Ovary (tissue), 3 donors: ENCODE results near the gene HTATSF1.

Experiments
- POLR2A ChIP-seq: fragments of 450-650 bp; IDR thresholded peaks from one replicate; pipeline ENCODE4 v1.6.1; 2017; ENCODE audit warnings: antibody characterized with exemption, mild to moderate bottlenecking, moderate library complexity
- TF ChIP-seq, protein P1 (sequence below), 3 donors: fragments of 450-650 bp in 2 of 3; fragments of 200-600 bp in 1 of 3; IDR thresholded peaks; one replicate each; pipeline versions ENCODE4 v1.5.1 to v1.8.0; 2016 to 2022; ENCODE audit warnings: antibody characterized with exemption in 3 of 3, mild to moderate bottlenecking in 1 of 3
- donor health status: DM: no; HTN: no; CAD: no.

- TF ChIP-seq, protein P1, sequence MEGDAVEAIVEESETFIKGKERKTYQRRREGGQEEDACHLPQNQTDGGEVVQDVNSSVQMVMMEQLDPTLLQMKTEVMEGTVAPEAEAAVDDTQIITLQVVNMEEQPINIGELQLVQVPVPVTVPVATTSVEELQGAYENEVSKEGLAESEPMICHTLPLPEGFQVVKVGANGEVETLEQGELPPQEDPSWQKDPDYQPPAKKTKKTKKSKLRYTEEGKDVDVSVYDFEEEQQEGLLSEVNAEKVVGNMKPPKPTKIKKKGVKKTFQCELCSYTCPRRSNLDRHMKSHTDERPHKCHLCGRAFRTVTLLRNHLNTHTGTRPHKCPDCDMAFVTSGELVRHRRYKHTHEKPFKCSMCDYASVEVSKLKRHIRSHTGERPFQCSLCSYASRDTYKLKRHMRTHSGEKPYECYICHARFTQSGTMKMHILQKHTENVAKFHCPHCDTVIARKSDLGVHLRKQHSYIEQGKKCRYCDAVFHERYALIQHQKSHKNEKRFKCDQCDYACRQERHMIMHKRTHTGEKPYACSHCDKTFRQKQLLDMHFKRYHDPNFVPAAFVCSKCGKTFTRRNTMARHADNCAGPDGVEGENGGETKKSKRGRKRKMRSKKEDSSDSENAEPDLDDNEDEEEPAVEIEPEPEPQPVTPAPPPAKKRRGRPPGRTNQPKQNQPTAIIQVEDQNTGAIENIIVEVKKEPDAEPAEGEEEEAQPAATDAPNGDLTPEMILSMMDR (IDR thresholded peaks at IDR 0.05): no peak
- no peak for TF ChIP-seq POLR2A
Observed at GRCh38 chrX:136467303-136467702, 30.1 kb upstream of the HTATSF1 start.
